H1 (cell line): ENCODE results near the gene RTTN.

ENCODE experiments used
- CHD2 ChIP-seq: IDR thresholded peaks from 2 replicates; pipeline ENCODE4 v1.6.1; 2012; ENCODE audit warnings: low read length, improper control_type of control experiment
- POLR2A ChIP-seq, 2 experiments: IDR thresholded peaks; 1 replicate in 1 of 2; 2 replicates in 1 of 2; pipeline ENCODE4 v1.6.1; 2011; ENCODE audit warnings: low read depth in 2 of 2, low read length in 2 of 2, mild to moderate bottlenecking in 2 of 2; ENCODE audit errors: control extremely low read depth in 1 of 2
- POLR2AphosphoS5 ChIP-seq: IDR thresholded peaks from 2 replicates; pipeline ENCODE4 v1.6.1; 2011; ENCODE audit warnings: low read depth, low read length
- RFX5 ChIP-seq: IDR thresholded peaks from 2 replicates; pipeline ENCODE4 v1.6.1; 2011; ENCODE audit warnings: low read depth, low read length, improper control_type of control experiment, borderline replicate concordance
- SIN3A ChIP-seq, 2 experiments: IDR thresholded peaks in 1 of 2; conservative IDR thresholded peaks in 1 of 2; 2 replicates each; pipeline ENCODE4 v1.6.1; 2011 to 2012; ENCODE audit warnings: low read length in 2 of 2, improper control_type of control experiment in 1 of 2, low read depth in 1 of 2, mild to moderate bottlenecking in 1 of 2
- SUZ12 ChIP-seq: fragments of 200-600 bp; sonication (generic); IDR thresholded peaks from 2 replicates; pipeline ENCODE4 v1.6.1; 2012; ENCODE audit warnings: mild to moderate bottlenecking, inconsistent platforms, low read length, moderate library complexity, mixed read lengths
- TBP ChIP-seq: IDR thresholded peaks from 2 replicates; pipeline ENCODE4 v1.6.1; 2011; ENCODE audit warnings: low read depth, low read length, improper control_type of control experiment
- TEAD4 ChIP-seq: IDR thresholded peaks from 2 replicates; pipeline ENCODE4 v1.6.1; 2012; ENCODE audit warnings: low read depth, low read length, inconsistent platforms, mixed read lengths
- TF ChIP-seq, protein P1 (sequence below), 3 experiments: IDR thresholded peaks; 1 replicate in 2 of 3; 2 replicates in 1 of 3; pipeline versions ENCODE4 v1.5.1 to v1.6.1; 2011; ENCODE audit warnings: low read length in 3 of 3, mild to moderate bottlenecking in 3 of 3, inconsistent platforms in 2 of 3, low read depth in 1 of 3, moderate library complexity in 1 of 3; ENCODE audit not compliant: insufficient read depth in 1 of 3; ENCODE audit errors: control extremely low read depth in 1 of 3

DNA sequence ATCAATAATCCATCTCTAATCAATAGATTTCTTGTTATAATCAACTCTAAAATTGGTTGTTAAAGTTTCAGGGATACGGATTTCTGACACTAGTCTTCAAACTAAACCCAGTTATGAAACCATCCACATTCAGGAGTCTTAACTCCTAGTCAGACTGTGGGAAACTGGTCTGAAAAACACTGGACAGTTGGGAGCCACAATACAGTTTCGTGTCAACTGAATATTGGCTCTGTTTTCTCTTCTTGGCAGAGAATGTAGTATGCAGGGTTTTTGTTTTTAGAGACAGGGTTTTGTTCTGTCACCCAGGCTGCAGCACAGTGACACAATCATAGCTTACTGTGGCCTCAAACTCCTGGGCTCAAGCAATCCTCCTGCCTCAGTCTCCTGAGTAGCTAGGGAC, 123.1 kb downstream of the RTTN start:
- TF ChIP-seq, protein P1, sequence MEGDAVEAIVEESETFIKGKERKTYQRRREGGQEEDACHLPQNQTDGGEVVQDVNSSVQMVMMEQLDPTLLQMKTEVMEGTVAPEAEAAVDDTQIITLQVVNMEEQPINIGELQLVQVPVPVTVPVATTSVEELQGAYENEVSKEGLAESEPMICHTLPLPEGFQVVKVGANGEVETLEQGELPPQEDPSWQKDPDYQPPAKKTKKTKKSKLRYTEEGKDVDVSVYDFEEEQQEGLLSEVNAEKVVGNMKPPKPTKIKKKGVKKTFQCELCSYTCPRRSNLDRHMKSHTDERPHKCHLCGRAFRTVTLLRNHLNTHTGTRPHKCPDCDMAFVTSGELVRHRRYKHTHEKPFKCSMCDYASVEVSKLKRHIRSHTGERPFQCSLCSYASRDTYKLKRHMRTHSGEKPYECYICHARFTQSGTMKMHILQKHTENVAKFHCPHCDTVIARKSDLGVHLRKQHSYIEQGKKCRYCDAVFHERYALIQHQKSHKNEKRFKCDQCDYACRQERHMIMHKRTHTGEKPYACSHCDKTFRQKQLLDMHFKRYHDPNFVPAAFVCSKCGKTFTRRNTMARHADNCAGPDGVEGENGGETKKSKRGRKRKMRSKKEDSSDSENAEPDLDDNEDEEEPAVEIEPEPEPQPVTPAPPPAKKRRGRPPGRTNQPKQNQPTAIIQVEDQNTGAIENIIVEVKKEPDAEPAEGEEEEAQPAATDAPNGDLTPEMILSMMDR (IDR thresholded peaks at IDR 0.05; ENCODE audit: control extremely low read depth in 1 of 3, insufficient read depth in 1 of 3, low read depth in 1 of 3, low read length in 3 of 3) = no peak
- TF ChIP-seq SUZ12 (no peak), TBP (no peak), POLR2AphosphoS5 (no peak), POLR2A (IDR thresholded peaks at IDR 0.05; ENCODE audit: control extremely low read depth in 1 of 2, low read depth in 2 of 2, low read length in 2 of 2) (no peak), RFX5 (no peak), SIN3A (conservative IDR thresholded peaks at IDR 0.05 in 1 of 2, IDR thresholded peaks at IDR 0.05 in 1 of 2; ENCODE audit: low read depth in 1 of 2, low read length in 2 of 2) (no peak), CHD2 (no peak), TEAD4 (no peak)
